HG03520 (cell line): ENCODE measurements around the gene CCDC24.

ENCODE experiments used
- ATAC-seq: cut with Tn5 transposase; IDR thresholded peaks from one replicate; pipeline ENCODE4 v1.9.1; 2021; ENCODE audit warnings: mild to moderate bottlenecking, moderate library complexity; ENCODE audit not compliant: unreplicated experiment

CCDC24 gene

GRCh38 chr1:44036409-44037139, 45.2 kb downstream of the CCDC24 start:
- ATAC-seq: no peak

- no peak for ATAC-seq
Measured at GRCh38 chr1:44037154-44037553, 45.8 kb downstream of the CCDC24 start.

- no peak for ATAC-seq
Measured at GRCh38 chr1:44038876-44039657, 47.7 kb downstream of the CCDC24 start.

GRCh38 chr1:44040418-44040817, 49.0 kb downstream of the CCDC24 start:
- ATAC-seq: no peak

DNA sequence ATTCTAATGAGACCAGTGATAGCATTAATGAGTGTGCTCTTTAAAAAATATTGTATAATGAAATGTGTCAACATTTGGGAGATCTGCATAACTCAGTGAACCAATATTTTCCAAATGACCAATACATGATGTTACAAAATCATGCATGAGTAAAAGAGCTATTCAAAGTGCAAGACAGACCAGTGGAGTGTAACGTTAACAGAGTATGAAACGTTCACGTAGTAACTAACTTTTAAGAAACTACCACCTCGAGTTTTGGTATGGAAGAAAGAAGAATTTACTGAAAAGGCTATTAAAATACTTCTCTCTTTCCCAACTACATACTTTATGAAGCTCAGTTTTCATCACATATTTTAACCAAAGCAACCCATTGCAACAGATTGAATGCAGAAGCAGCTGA, 49.4 kb downstream of the CCDC24 start:
- ATAC-seq: no peak

GRCh38 chr1:44043176-44044070, 52.0 kb downstream of the CCDC24 start:
- no peak for ATAC-seq

- ATAC-seq: no peak
Measured at GRCh38 chr1:44044071-44044801, 52.8 kb downstream of the CCDC24 start.

GRCh38 chr1:44045064-44045463, 53.7 kb downstream of the CCDC24 start:
- ATAC-seq: no peak
